Neural progenitor cell (in vitro differentiated cells): Measurements from ENCODE around the gene RTN4RL2. TPM values are rescaled to one million over a fixed set of nuclear protein-coding genes. Genes with fewer than 3 reads are reported as not detected.

Source experiments
- DNase-seq: peaks from one replicate; pipeline ENCODE4 v3.0.0-alpha.2; 2016; ENCODE audit warnings: low spot score
- H2AFZ ChIP-seq: fragments of 200-600 bp; sonication (generic); replicated peaks from 2 replicates; pipeline ENCODE4 v1.6.1; 2016; ENCODE audit warnings: antibody characterized with exemption
- H3F3A ChIP-seq: fragments of 200-600 bp; sonication (generic); 2 replicates; pipeline ENCODE4 v1.6.1; 2016; ENCODE audit warnings: antibody characterized with exemption, low read depth
- H3K27ac ChIP-seq: fragments of 200-600 bp; sonication (generic); 2 replicates; pipeline ENCODE4 v1.5.1; 2016; ENCODE audit warnings: mild to moderate bottlenecking
- H3K27me3 ChIP-seq: fragments of 200-600 bp; sonication (generic); 2 replicates; pipeline ENCODE4 v1.6.1; 2016; ENCODE audit warnings: mild to moderate bottlenecking, moderate library complexity
- H3K36me3 ChIP-seq: fragments of 200-600 bp; sonication (generic); 2 replicates; pipeline ENCODE4 v1.5.1; 2016
- H3K4me1 ChIP-seq: fragments of 200-600 bp; sonication (generic); 2 replicates; pipeline ENCODE4 v1.6.1; 2016; ENCODE audit warnings: mixed run types
- H3K4me2 ChIP-seq: fragments of 200-600 bp; sonication (generic); 2 replicates; pipeline ENCODE4 v1.6.1; 2016
- H3K4me3 ChIP-seq: fragments of 200-600 bp; sonication (generic); 2 replicates; pipeline ENCODE4 v1.5.1; 2016
- H3K79me2 ChIP-seq: fragments of 200-600 bp; sonication (generic); 2 replicates; pipeline ENCODE4 v1.6.1; 2016; ENCODE audit warnings: low read depth
- H3K9ac ChIP-seq: fragments of 200-600 bp; sonication (generic); 2 replicates; pipeline ENCODE4 v1.6.1; 2016
- H3K9me3 ChIP-seq: fragments of 200-600 bp; sonication (generic); 2 replicates; pipeline ENCODE4 v1.5.1; 2016; ENCODE audit warnings: low read depth
- H4K20me1 ChIP-seq: fragments of 200-600 bp; sonication (generic); 2 replicates; pipeline ENCODE4 v1.6.1; 2016; ENCODE audit warnings: low read depth
- H3K27ac Mint-ChIP-seq: 3 replicates; pipeline ENCODE4 v1.8.0; 2021; ENCODE audit warnings: mixed read lengths
- H3K27me3 Mint-ChIP-seq: 2 replicates; pipeline ENCODE4 v1.8.0; 2022; ENCODE audit warnings: low read depth, mild to moderate bottlenecking, inconsistent platforms, moderate library complexity, mixed read lengths; ENCODE audit not compliant: insufficient read depth
- H3K36me3 Mint-ChIP-seq: 3 replicates; pipeline ENCODE4 v1.8.0; 2021; ENCODE audit warnings: mixed read lengths
- H3K4me1 Mint-ChIP-seq: 3 replicates; pipeline ENCODE4 v1.8.0; 2021; ENCODE audit warnings: mixed read lengths
- H3K4me3 Mint-ChIP-seq: 3 replicates; pipeline ENCODE4 v1.8.0; 2021; ENCODE audit warnings: mild to moderate bottlenecking, moderate library complexity, mixed read lengths
- H3K9me3 Mint-ChIP-seq: 3 replicates; pipeline ENCODE4 v1.8.0; 2020; ENCODE audit warnings: mixed read lengths
- CTCF ChIP-seq: fragments of 200-600 bp; sonication (generic); IDR thresholded peaks from 2 replicates; pipeline ENCODE4 v1.5.1; 2017; ENCODE audit warnings: antibody characterized with exemption, mild to moderate bottlenecking
- EZH2 ChIP-seq: fragments of 200-600 bp; sonication (generic); IDR thresholded peaks from 2 replicates; pipeline ENCODE4 v1.6.1; 2017; ENCODE audit warnings: antibody characterized with exemption, mild to moderate bottlenecking, moderate library complexity
- EZH2phosphoT487 ChIP-seq: fragments of 200-600 bp; sonication (generic); IDR thresholded peaks from 2 replicates; pipeline ENCODE4 v1.6.1; 2017; ENCODE audit warnings: antibody characterized with exemption
- total RNA-seq: library from RNA; depleted of rRNA; stranded (reverse); fragments of >200 nt; gene quantifications from 2 replicates; pipeline ENCODE4 v1.2.3, GENCODE V29; 2015; ENCODE audit warnings: low replicate concordance

The RTN4RL2 gene
- total RNA-seq, 1 donor from 2014 or later: 0.13 TPM

GRCh38 chr11:57430952-57431351, 29.4 kb upstream of the RTN4RL2 start:
- Histone ChIP-seq H3K27me3 (peaks cover 42% of the 10 kb centered on the region), H3K4me3 (no peak overlapping the region), H3K79me2 (no peaks in the 10 kb centered on the region), H3K27ac (no peak overlapping the region), H4K20me1 (no peaks in the 10 kb centered on the region), H3K9ac (no peak overlapping the region), H2AFZ (peak overlapping the region; percentile 47), H3K4me1 (no peaks in the 10 kb centered on the region), H3K9me3 (no peaks in the 10 kb centered on the region), H3F3A (peaks cover 5% of the 10 kb centered on the region), H3K36me3 (no peaks in the 10 kb centered on the region), H3K4me2 (no peak overlapping the region)
- DNase-seq: no peak
- Mint-ChIP-seq H3K4me1 (peaks cover 23% of the 10 kb centered on the region), H3K27me3 (peaks cover 6% of the 10 kb centered on the region), H3K4me3 (no peak overlapping the region), H3K27ac (no peak overlapping the region), H3K9me3 (no peaks in the 10 kb centered on the region), H3K36me3 (no peaks in the 10 kb centered on the region)
- TF ChIP-seq EZH2 (no peak), CTCF (peak; percentile 6), EZH2phosphoT487 (no peak)

GRCh38 chr11:57432149-57432561, 28.2 kb upstream of the RTN4RL2 start:
- Histone ChIP-seq H3K79me2 (no peaks in the 10 kb centered on the region), H3K36me3 (no peaks in the 10 kb centered on the region), H3K9me3 (no peaks in the 10 kb centered on the region), H3K27me3 (peaks cover 29% of the 10 kb centered on the region), H3K4me1 (no peaks in the 10 kb centered on the region), H4K20me1 (no peaks in the 10 kb centered on the region), H2AFZ (no peak overlapping the region), H3K4me2 (no peak overlapping the region), H3F3A (no peaks in the 10 kb centered on the region), H3K9ac (no peak overlapping the region), H3K27ac (no peak overlapping the region), H3K4me3 (no peak overlapping the region)
- no peak for DNase-seq
- Mint-ChIP-seq H3K4me3 (no peak overlapping the region), H3K36me3 (no peaks in the 10 kb centered on the region), H3K9me3 (no peaks in the 10 kb centered on the region), H3K27ac (peak overlapping the region; percentile 3), H3K27me3 (peaks cover 3% of the 10 kb centered on the region), H3K4me1 (peaks cover 14% of the 10 kb centered on the region)
- TF ChIP-seq CTCF (no peak), EZH2 (no peak), EZH2phosphoT487 (no peak)

- Mint-ChIP-seq H3K27ac (no peak overlapping the region), H3K9me3 (no peaks in the 10 kb centered on the region), H3K36me3 (no peaks in the 10 kb centered on the region), H3K4me3 (no peak overlapping the region), H3K27me3 (peaks cover 6% of the 10 kb centered on the region), H3K4me1 (peaks cover 8% of the 10 kb centered on the region)
- Histone ChIP-seq H3K27me3 (peaks cover 24% of the 10 kb centered on the region), H3K36me3 (no peaks in the 10 kb centered on the region), H3K79me2 (no peaks in the 10 kb centered on the region), H3F3A (no peaks in the 10 kb centered on the region), H3K4me1 (no peaks in the 10 kb centered on the region), H3K4me2 (no peak overlapping the region), H3K27ac (no peak overlapping the region), H3K9me3 (no peaks in the 10 kb centered on the region), H2AFZ (no peak overlapping the region), H3K9ac (no peak overlapping the region), H4K20me1 (no peaks in the 10 kb centered on the region), H3K4me3 (no peak overlapping the region)
- TF ChIP-seq EZH2: no peak
- no peak for TF ChIP-seq EZH2phosphoT487
- no peak for TF ChIP-seq CTCF
- no peak for DNase-seq
Measured at GRCh38 chr11:57432714-57433163, 27.6 kb upstream of the RTN4RL2 start.
